Lower leg skin (tissue), 4 donors: ENCODE results near the gene SPRR1B. TPM values are rescaled to one million over a fixed set of nuclear protein-coding genes. Genes with fewer than 3 reads are reported as not detected.

Source experiments
- DNase-seq, 2 donors: peaks; one replicate each; pipeline ENCODE4 v3.0.0-alpha.2; 2019; ENCODE audit warnings: low spot score in 2 of 2
- H3K4me3 ChIP-seq: fragments of 200-600 bp; sonication (generic); 2 replicates; pipeline ENCODE4 v1.5.1; 2017; ENCODE audit warnings: mild to moderate bottlenecking, low read depth; ENCODE audit not compliant: poor library complexity, severe bottlenecking
- CTCF ChIP-seq, 3 donors: fragments of 450-650 bp; IDR thresholded peaks; one replicate each; pipeline ENCODE4 v1.5.1; 2016; ENCODE audit warnings: antibody characterized with exemption in 3 of 3, mild to moderate bottlenecking in 3 of 3, moderate library complexity in 2 of 3
- POLR2A ChIP-seq, 2 donors: fragments of 450-650 bp; IDR thresholded peaks; one replicate each; pipeline ENCODE4 v1.6.1; 2016 to 2017; ENCODE audit warnings: antibody characterized with exemption in 2 of 2, mild to moderate bottlenecking in 1 of 2, moderate library complexity in 1 of 2
- WGBS, 2 donors: methylation state at CpG; one replicate each; pipeline ENCODE4 v1.1.5; 2018; 5-methylcytosine and 5-hydroxymethylcytosine counted together
- intact Hi-C: fragments of 100-400 bp; cut with DNase I; formaldehyde crosslinking; loops from one replicate; pipeline ENCODE4 v1.15.0; 2023; ENCODE audit warnings: low total_unique reads
- total RNA-seq, 4 donors: library from RNA; depleted of rRNA; stranded (reverse); fragments of >200 nt; gene quantifications; one replicate each; pipeline ENCODE4 v1.1.0, GENCODE V29; 2016

SPRR1B gene
- total RNA-seq, 4 donors from 2014 or later: 42.6 to 213 (median 128) TPM

GRCh38 chr1:152995842-152996241 lies 35.2 kb upstream of the SPRR1B start:
- TF ChIP-seq POLR2A (IDR thresholded peaks at IDR 0.05): no peak
- TF ChIP-seq CTCF (IDR thresholded peaks at IDR 0.05): no peak
- WGBS, 2 donors: 33 to 43% methylated on average over 1 of the region's 1 CpG
- no peak overlapping the region for H3K4me3 ChIP-seq
- intact Hi-C loops: no loop called here
- DNase-seq: no peak

GRCh38 chr1:152996633-152997400 lies 34.2 kb upstream of the SPRR1B start:
- intact Hi-C loops: no loop called here
- TF ChIP-seq POLR2A (IDR thresholded peaks at IDR 0.05) (no peak), CTCF (IDR thresholded peaks at IDR 0.05) (no peak)
- WGBS, 2 donors: 22 to 29% methylated on average over 5 of the region's 5 CpGs
- DNase-seq: no peak
- no peak overlapping the region for H3K4me3 ChIP-seq

GRCh38 chr1:152997901-152998300 lies 33.1 kb upstream of the SPRR1B start:
- no peak for DNase-seq
- intact Hi-C loops: no loop called here
- H3K4me3 ChIP-seq: no peak overlapping the region
- WGBS, 2 donors: 25 to 32% methylated on average over 7 of the region's 7 CpGs
- TF ChIP-seq CTCF (IDR thresholded peaks at IDR 0.05) (no peak), POLR2A (IDR thresholded peaks at IDR 0.05) (no peak)

- WGBS, 2 donors: 77 to 83% methylated on average over 4 of the region's 4 CpGs
- no peak for TF ChIP-seq POLR2A (IDR thresholded peaks at IDR 0.05)
- no peak for TF ChIP-seq CTCF (IDR thresholded peaks at IDR 0.05)
- no peak for DNase-seq
- intact Hi-C loops: no loop called here
- no peak overlapping the region for H3K4me3 ChIP-seq
Observed at GRCh38 chr1:152998476-152998875, 32.5 kb upstream of the SPRR1B start.

- TF ChIP-seq POLR2A (IDR thresholded peaks at IDR 0.05): no peak
- no peak for TF ChIP-seq CTCF (IDR thresholded peaks at IDR 0.05)
- WGBS, 2 donors: 65 to 79% methylated on average over 6 of the region's 6 CpGs
- DNase-seq: no peak
- no peak overlapping the region for H3K4me3 ChIP-seq
- intact Hi-C loops: no loop called here
Observed at GRCh38 chr1:152999818-153000217, 31.2 kb upstream of the SPRR1B start.

- TF ChIP-seq CTCF (IDR thresholded peaks at IDR 0.05) (no peak), POLR2A (IDR thresholded peaks at IDR 0.05) (no peak)
- intact Hi-C loops: no loop called here
- whole genome bisulfite sequencing, 2 donors: 100% methylated on average over 1 of the region's 1 CpG
- DNase-seq: no peak
- no peak overlapping the region for H3K4me3 ChIP-seq
Observed at GRCh38 chr1:153000294-153000693, 30.7 kb upstream of the SPRR1B start.
